GM12891 (cell line): ENCODE data around the gene KIF5C.

Source experiments
- PAX5 ChIP-seq: IDR thresholded peaks from 2 replicates; pipeline ENCODE4 v1.6.1; 2011; ENCODE audit warnings: low read length, moderate library complexity, mild to moderate bottlenecking; ENCODE audit not compliant: insufficient read depth, severe bottlenecking
- POLR2A ChIP-seq: IDR thresholded peaks from 2 replicates; pipeline ENCODE4 v1.6.1; 2011; ENCODE audit warnings: low read depth, low read length, control low read depth
- POLR2AphosphoS5 ChIP-seq: IDR thresholded peaks from 2 replicates; pipeline ENCODE4 v1.6.1; 2011; ENCODE audit warnings: low read depth, low read length, control low read depth
- POU2F2 ChIP-seq: IDR thresholded peaks from 2 replicates; pipeline ENCODE4 v1.6.1; 2011; ENCODE audit warnings: low read depth, mild to moderate bottlenecking, control low read depth, low read length, moderate library complexity
- SPI1 ChIP-seq: IDR thresholded peaks from 2 replicates; pipeline ENCODE4 v1.6.1; 2011; ENCODE audit warnings: low read depth, low read length, control low read depth
- TAF1 ChIP-seq: IDR thresholded peaks from 2 replicates; pipeline ENCODE4 v1.6.1; 2011; ENCODE audit warnings: low read depth, low read length, control low read depth

- TF ChIP-seq POLR2A (no peak), SPI1 (no peak), POLR2AphosphoS5 (no peak), TAF1 (no peak), POU2F2 (no peak), PAX5 (no peak)
These were observed 99.1 kb downstream of the KIF5C start for GRCh38 chr2:148974095-148974494.
